Measurements from ENCODE around the gene GYS2. TPM values are rescaled to one million over a fixed set of nuclear protein-coding genes. Genes with fewer than 3 reads are reported as not detected.

The GYS2 gene
- total RNA-seq, 2 donors from 2014 or later, result not detected

- Histone ChIP-seq H3K4me1 (peaks cover 7% of the 10 kb centered on the region), H3K27ac (no peak overlapping the region), H3K27me3 (no peaks in the 10 kb centered on the region), H3K4me3 (no peak overlapping the region), H3K9me3 (no peaks in the 10 kb centered on the region), H3K36me3 (replicated peaks in 1 of 2; ENCODE audit: insufficient read depth in 1 of 2, low read depth in 2 of 2) (no peaks in the 10 kb centered on the region)
- no peak for DNase-seq
- intact Hi-C loops (cut with DNase I), result no loop called here
- WGBS, 2 donors, result 88% methylated on average over 5 of the region's 5 CpGs
- TF ChIP-seq CTCF (IDR thresholded peaks at IDR 0.05) (no peak), POLR2A (IDR thresholded peaks at IDR 0.05) (no peak)
- ATAC-seq, result no peak
Observed at GRCh38 chr12:21538061-21538653, 66.5 kb downstream of the GYS2 start.

- intact Hi-C loops (cut with DNase I), result no loop called here
Observed at GRCh38 chr12:21529456-21529855, 75.2 kb downstream of the GYS2 start.

DNA sequence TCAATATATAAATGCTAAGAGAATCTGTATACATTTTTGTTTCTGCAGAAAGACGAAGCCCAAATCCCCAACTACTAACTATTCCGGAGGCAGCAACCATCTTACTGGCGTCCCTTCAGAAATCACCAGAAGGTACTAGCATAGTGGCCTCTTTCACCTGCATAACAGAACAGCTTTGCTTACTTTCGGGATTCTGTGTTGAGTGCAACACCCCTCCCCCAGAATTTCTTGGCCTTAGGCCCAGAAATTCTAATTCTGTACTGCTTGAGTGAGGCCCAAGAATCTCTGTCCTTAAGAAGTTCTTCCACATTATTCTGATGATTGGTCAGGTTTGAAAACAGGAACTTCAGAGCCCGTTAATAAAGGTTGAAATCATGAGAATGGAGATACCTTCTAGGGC lies 75.7 kb downstream of the GYS2 start:
- DNase-seq (peak; percentile 53 to 71 (median 62)), ATAC-seq (peak; percentile 53)
- Histone ChIP-seq H3K27ac (peak overlapping the region; percentile 21 to 96 (median 90)), H3K36me3 (replicated peaks in 1 of 2; ENCODE audit: insufficient read depth in 1 of 2, low read depth in 2 of 2) (no peaks in the 10 kb centered on the region), H3K4me3 (no peak overlapping the region), H3K27me3 (no peaks in the 10 kb centered on the region), H3K4me1 (peaks cover 44% of the 10 kb centered on the region), H3K9me3 (no peaks in the 10 kb centered on the region)
- WGBS, 2 donors, result 36 to 41% methylated on average over 5 of the region's 5 CpGs
- intact Hi-C loops (cut with DNase I), result no loop called here
- TF ChIP-seq POLR2A (IDR thresholded peaks at IDR 0.05) (peak in 2 of 3 donors; percentile 41 to 51), CTCF (IDR thresholded peaks at IDR 0.05) (no peak)

More at GRCh38 chr12:21529456-21529855, 75.2 kb downstream of the GYS2 start:
- ATAC-seq (peak; percentile 39), DNase-seq (peak; percentile 42 to 74 (median 62))
- H3K27me3 ChIP-seq, result no peaks in the 10 kb centered on the region
- H3K4me3 ChIP-seq, result no peak overlapping the region
- H3K4me1 ChIP-seq, result peaks cover 44% of the 10 kb centered on the region
- H3K36me3 ChIP-seq (replicated peaks in 1 of 2; ENCODE audit: insufficient read depth in 1 of 2, low read depth in 2 of 2), result no peaks in the 10 kb centered on the region
- no peaks in the 10 kb centered on the region for H3K9me3 ChIP-seq
- peak overlapping the region in 3 of 4 donors; percentile 89 to 96 (median 90) for H3K27ac ChIP-seq
- no peak for TF ChIP-seq CTCF (IDR thresholded peaks at IDR 0.05)
- no peak for TF ChIP-seq POLR2A (IDR thresholded peaks at IDR 0.05)
- WGBS, 2 donors, result 22 to 37% methylated on average over 2 of the region's 2 CpGs

GRCh38 chr12:21527451-21528180 lies 77.0 kb downstream of the GYS2 start:
- Histone ChIP-seq H3K4me3 (peak overlapping the region; percentile 59 to 71), H3K27me3 (no peaks in the 10 kb centered on the region), H3K9me3 (no peaks in the 10 kb centered on the region), H3K4me1 (peaks cover 45% of the 10 kb centered on the region), H3K36me3 (replicated peaks in 1 of 2; ENCODE audit: insufficient read depth in 1 of 2, low read depth in 2 of 2) (no peaks in the 10 kb centered on the region), H3K27ac (peak overlapping the region; percentile 80 to 96 (median 90))
- peak in 4 of 7 experiments; percentile 19 to 39 (median 30) for TF ChIP-seq CTCF (IDR thresholded peaks at IDR 0.05)
- peak; percentile 37 to 81 (median 71) for TF ChIP-seq POLR2A (IDR thresholded peaks at IDR 0.05)
- ATAC-seq, result peak; percentile 81
- WGBS, 2 donors, result 0 to 4% methylated on average over 12 to 57 of the region's 57 CpGs
- intact Hi-C loops (cut with DNase I), result no loop called here
- DNase-seq, result peak; percentile 69 to 83 (median 71)

Data from body of pancreas (tissue), 4 donors.